Activated T-cell treated with anti-CD3 and anti-CD28 coated beads, Interleukin-2, amount 50 U/mL, for 4 hours (primary cell): ENCODE results near the gene MED12L. TPM values are rescaled to one million over a fixed set of nuclear protein-coding genes. Genes with fewer than 3 reads are reported as not detected.

Experiments used
- ATAC-seq, 2 donors: fragments of 200-7000 bp; cut with Tn5 transposase; one replicate each; pipeline ENCODE4 v1.10.0; 2021
- DNase-seq: peaks from one replicate; pipeline ENCODE4 v3.0.0-alpha.2; 2020
- H3K27me3 Mint-ChIP-seq: one replicate; pipeline ENCODE4 v1.8.0; 2021; ENCODE audit warnings: low read depth, mixed read lengths
- H3K36me3 Mint-ChIP-seq: one replicate; pipeline ENCODE4 v1.8.0; 2022; ENCODE audit warnings: mixed read lengths; ENCODE audit not compliant: insufficient read depth
- H3K4me1 Mint-ChIP-seq: one replicate; pipeline ENCODE4 v1.8.0; 2021; ENCODE audit warnings: low read depth, mixed read lengths
- H3K4me3 Mint-ChIP-seq: one replicate; pipeline ENCODE4 v1.8.0; 2021; ENCODE audit warnings: mild to moderate bottlenecking, moderate library complexity, mixed read lengths
- H3K9me3 Mint-ChIP-seq: one replicate; pipeline ENCODE4 v1.8.0; 2021; ENCODE audit warnings: mixed read lengths
- total RNA-seq, 3 donors: library from RNA; stranded (reverse); gene quantifications; one replicate each; pipeline ENCODE4 v1.2.1, GENCODE V29; 2021

The MED12L gene
- total RNA-seq, 3 donors from 2014 or later, result 1.1 to 3.3 (median 1.9) TPM

DNA sequence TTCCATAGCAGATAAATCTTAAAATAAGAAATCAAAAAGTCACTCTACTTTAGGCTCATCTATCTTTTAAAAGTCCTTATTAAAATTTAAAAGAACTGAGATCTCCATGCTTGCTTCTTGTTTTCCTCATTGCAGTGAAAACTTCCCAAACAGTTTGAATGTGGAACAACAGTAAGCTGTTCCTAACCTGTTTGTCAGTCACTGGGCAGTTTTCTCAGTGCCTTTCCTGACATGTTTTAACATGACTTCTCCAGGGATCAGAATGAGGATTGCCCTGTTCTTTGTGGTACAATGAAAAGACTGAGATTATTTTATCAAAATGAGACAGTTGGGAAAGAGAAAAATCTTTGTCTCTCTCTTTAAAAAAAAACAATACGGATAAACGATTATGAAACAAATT lies 230.4 kb downstream of the MED12L start:
- H3K36me3 Mint-ChIP-seq, result no peaks in the 10 kb centered on the region
- H3K4me1 Mint-ChIP-seq, result peaks cover 17% of the 10 kb centered on the region
- no peak for DNase-seq
- ATAC-seq, result no peak
- H3K4me3 Mint-ChIP-seq, result peak overlapping the region; percentile 36
- peaks cover 5% of the 10 kb centered on the region for H3K27me3 Mint-ChIP-seq
- H3K9me3 Mint-ChIP-seq, result no peaks in the 10 kb centered on the region

DNA sequence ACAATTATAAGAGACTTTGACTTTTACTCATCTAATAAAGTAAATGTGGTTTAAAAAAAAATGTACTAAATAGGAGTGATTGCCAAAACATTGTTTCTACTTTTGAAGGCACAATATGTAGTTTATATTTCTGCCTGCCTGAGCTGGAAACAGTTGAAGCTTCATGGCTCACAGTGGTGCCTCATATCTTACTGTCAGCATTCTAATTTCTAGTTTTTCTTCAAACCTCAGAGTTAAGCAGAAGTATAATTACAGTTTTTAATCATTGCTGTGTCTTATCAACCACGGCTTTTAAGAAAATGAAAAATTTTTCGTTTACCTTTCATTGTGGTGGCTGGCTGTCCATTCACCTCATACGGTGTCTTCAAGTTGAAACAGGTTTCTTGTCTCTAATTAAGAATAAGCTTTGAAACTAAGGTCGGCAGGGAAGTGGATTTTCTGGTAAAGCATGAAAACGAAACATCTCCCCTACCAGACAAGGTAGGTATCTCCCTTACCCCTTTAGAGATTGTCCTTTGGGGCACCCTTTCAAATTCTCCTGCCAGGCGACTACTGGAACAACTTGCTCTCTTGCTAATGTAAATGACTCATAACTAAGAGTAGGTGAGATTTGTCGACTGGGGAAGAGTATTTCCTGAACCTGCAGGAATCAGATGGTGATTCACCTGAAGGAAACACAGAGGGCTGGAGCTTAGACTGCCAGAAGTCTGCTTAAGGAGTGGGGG lies 231.0 kb downstream of the MED12L start, which contains the start of gene GPR87:
GPR87 (minus strand) TSS at position 554 of the 725 bp plus-strand sequence. CDS start 16,720 bp downstream, outside the sequence.
- H3K9me3 Mint-ChIP-seq, result no peaks in the 10 kb centered on the region
- peak within 1 kb of the TSS; percentile 47 for H3K4me3 Mint-ChIP-seq
- H3K27me3 Mint-ChIP-seq, result peaks cover 5% of the 10 kb centered on the region
- DNase-seq (no peak), ATAC-seq (peak; percentile 78 to 82)
- H3K36me3 Mint-ChIP-seq, result no peaks in the 10 kb centered on the region
- H3K4me1 Mint-ChIP-seq, result peaks cover 17% of the 10 kb centered on the region

DNA sequence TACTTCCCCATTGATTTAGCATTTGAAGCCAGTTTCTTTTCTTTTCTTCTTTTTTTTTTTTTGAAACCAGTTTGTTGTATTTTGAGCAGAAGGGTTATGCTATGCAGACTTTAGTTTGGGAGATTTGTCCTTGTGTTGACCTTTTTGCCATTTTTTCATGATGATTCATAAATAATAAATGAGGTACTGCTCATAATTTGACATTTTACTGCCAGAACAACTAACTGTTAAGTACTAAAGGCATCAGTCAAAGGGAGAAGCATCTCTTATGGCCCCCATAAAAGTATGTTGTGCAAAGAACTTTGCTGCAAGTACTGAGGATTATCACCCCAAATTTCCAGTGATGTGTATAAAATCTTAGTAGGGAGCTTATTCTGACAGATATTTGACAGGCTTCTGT lies 232.8 kb downstream of the MED12L start:
- H3K4me1 Mint-ChIP-seq, result peaks cover 19% of the 10 kb centered on the region

DNA sequence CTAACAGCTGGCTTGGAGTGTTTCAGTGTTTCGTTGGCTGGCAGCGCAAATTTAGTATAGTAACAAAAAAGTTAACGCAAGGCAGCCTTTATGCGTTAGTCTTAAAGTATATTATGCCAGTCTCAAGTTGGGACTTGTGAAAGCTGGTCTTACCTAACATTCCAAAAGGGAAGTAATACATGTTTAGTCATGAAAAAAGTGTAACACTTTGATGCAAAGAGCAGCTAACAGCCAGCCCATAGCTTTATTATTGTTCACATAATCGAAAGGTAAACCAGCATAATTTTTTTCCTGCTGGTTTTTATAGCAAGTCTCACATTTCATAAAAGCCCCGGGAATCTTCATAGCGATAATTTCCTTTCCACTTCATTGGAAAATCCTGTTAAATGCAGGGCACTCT lies 233.5 kb downstream of the MED12L start:
- Mint-ChIP-seq H3K27me3 (peaks cover 5% of the 10 kb centered on the region), H3K36me3 (no peaks in the 10 kb centered on the region), H3K4me1 (peaks cover 19% of the 10 kb centered on the region), H3K4me3 (no peak overlapping the region), H3K9me3 (no peaks in the 10 kb centered on the region)
- ATAC-seq, result no peak
- DNase-seq, result no peak

More for the DNA sequence above, 232.8 kb downstream of the MED12L start:
- H3K4me3 Mint-ChIP-seq, result no peak overlapping the region
- ATAC-seq, result no peak
- no peaks in the 10 kb centered on the region for H3K36me3 Mint-ChIP-seq
- DNase-seq, result no peak
- no peaks in the 10 kb centered on the region for H3K9me3 Mint-ChIP-seq
- peaks cover 5% of the 10 kb centered on the region for H3K27me3 Mint-ChIP-seq

DNA sequence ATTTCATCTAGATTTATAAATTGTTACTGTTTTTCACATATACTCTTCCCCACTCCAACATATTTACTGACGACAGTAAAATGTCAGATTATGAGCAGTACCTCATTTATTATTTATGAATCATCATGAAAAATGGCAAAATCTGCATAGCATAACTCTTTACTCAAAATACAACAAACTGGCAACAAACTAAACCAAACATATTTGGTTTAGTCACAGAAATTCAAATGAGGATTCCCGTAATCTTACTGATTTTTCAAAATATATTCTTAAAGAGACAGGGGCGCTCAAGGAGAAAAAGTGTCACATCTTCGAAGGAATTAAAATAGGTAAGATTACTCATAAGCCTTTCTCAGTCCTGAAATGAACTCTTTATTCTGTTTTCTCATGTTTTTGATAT lies 234.2 kb downstream of the MED12L start:
- ATAC-seq (peak in 1 of 2 donors; percentile 15), DNase-seq (no peak)
- Mint-ChIP-seq H3K4me3 (no peak overlapping the region), H3K9me3 (no peaks in the 10 kb centered on the region), H3K36me3 (no peaks in the 10 kb centered on the region), H3K27me3 (peaks cover 5% of the 10 kb centered on the region), H3K4me1 (peaks cover 19% of the 10 kb centered on the region)

DNA sequence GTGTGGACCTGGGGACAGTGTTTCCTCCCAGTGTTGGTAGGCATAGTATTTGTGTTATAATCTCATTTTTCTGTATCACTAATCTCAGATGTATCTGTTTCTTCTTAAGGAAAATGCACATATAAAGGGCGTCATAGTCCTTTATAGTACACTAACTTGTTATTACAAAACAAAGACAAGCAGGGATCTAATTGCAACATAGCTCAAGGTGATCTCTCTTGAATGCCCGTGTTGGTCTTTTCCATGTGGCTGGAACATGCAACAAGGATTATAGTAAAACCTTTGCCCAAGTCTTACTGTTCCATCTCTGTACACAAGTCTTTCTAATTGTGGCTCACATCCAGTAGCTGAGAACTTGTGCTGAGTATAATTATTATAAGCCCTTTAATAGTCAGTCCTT lies 234.7 kb downstream of the MED12L start:
- ATAC-seq (no peak), DNase-seq (no peak)
- Mint-ChIP-seq H3K27me3 (peaks cover 2% of the 10 kb centered on the region), H3K36me3 (no peaks in the 10 kb centered on the region), H3K9me3 (no peaks in the 10 kb centered on the region), H3K4me1 (peaks cover 17% of the 10 kb centered on the region), H3K4me3 (no peak overlapping the region)

DNA sequence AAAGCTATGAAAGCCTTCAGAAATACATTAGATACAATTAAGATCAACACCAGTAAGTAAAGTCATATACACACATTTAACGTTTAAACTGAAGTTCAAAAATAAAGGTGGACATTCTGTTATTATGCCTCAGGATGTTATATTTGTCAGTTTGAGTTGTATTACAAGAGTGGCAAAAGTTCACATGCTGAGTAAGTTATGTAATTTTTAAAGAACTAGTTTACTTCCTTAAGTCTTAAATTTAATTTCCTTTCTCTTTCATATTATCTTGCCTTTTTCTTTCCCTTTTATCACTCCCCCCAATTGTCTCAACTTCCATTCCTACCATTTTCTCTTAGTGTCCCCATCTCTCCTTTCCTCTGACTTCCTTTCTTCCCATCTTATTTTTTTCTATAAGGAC lies 236.1 kb downstream of the MED12L start:
- ATAC-seq, result no peak

DNA sequence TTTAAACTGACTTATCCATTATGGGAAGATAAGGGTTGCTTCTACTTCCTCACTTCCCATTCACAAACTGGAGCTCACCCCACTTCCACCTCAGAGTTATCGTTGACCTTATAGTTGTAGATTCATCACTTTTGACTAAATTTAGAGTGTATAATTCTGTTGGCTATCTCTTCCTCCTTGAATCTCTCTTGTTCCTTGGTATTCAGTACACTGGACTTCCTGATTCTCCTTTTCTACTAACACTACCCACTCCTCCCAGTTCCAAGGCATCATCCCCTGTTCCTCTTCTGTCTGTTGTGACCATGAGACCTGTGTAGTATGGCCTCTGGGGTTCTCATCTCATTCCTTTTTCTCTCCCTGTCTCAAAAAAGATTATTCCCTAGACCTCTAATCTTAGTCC lies 237.0 kb downstream of the MED12L start:
- DNase-seq (no peak), ATAC-seq (no peak)
- H3K27me3 Mint-ChIP-seq, result peaks cover 5% of the 10 kb centered on the region

More for the DNA sequence above, 236.1 kb downstream of the MED12L start:
- no peaks in the 10 kb centered on the region for H3K36me3 Mint-ChIP-seq
- DNase-seq, result no peak
- H3K9me3 Mint-ChIP-seq, result no peaks in the 10 kb centered on the region
- H3K27me3 Mint-ChIP-seq, result peaks cover 3% of the 10 kb centered on the region
- H3K4me1 Mint-ChIP-seq, result peaks cover 8% of the 10 kb centered on the region
- no peak overlapping the region for H3K4me3 Mint-ChIP-seq

DNA sequence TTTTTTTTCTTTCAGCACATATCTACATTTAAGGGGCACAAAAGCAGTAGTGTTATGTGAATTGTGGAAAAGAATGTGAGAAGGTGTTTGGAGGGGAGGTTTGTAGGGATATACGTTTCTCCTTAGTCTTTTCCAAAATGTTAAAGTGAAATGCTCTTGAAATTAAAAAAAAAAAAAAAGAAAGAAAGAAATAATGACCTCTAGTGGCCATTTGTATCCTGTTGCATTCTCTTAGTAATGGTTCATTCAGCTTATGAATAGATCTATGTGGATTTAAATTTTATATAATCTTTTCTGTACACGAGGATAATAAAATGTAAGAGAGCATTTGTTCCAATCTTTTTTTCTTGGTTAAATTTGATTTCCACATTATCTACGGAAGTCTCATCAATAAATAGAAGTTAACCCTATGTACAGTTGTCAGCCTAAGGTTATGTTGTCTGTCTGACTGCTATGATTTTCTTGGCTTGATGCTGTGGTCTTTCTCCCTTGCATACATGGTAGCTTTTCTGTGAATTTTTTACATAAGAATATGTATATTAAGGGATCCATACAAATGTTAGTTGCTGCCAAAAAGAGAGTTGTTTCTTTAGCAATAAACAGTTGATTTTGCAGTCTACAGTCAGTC lies 242.2 kb downstream of the MED12L start:
- no peaks in the 10 kb centered on the region for H3K36me3 Mint-ChIP-seq
- DNase-seq (no peak), ATAC-seq (no peak)

More for the DNA sequence above, 237.0 kb downstream of the MED12L start:
- H3K9me3 Mint-ChIP-seq, result no peaks in the 10 kb centered on the region
- peaks cover 5% of the 10 kb centered on the region for H3K4me1 Mint-ChIP-seq
- no peaks in the 10 kb centered on the region for H3K36me3 Mint-ChIP-seq
- no peak overlapping the region for H3K4me3 Mint-ChIP-seq

DNA sequence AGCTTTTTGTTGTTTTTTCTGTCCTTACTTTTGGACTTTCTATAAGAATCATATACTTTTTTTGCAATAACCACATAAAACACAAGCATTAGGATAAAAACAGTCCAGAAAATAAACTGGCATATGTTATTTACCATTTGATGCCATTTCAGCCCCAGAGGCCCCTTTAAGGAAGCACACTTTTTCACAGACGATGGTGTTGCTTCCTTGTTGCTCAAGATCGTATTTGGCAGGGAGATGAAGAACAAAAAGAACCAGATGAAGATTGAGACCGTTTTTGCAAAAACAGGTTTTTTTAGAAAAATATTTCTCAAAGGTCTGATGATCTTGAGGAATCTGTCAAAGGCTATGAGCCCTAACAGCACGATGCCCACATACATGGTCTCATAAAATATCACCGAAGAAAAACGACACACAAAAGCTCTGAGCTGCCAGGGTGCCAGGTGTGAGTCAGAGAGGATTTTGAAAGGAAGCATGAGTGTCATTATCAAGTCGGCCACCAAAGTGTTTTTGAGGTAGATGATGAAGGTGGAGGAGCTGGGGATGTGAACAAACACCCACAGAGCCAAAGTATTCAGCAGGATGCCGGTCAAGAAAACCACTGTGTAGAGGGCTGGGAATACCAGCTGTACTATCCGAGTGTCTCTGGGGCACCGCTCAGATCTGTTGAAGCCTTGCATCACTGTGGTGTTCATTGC lies 243.0 kb downstream of the MED12L start:
- ATAC-seq, result peak; percentile 71 to 93

More for the DNA sequence above, 242.2 kb downstream of the MED12L start:
- peaks cover 8% of the 10 kb centered on the region for H3K4me1 Mint-ChIP-seq
- no peaks in the 10 kb centered on the region for H3K9me3 Mint-ChIP-seq
- no peak overlapping the region for H3K4me3 Mint-ChIP-seq
- H3K27me3 Mint-ChIP-seq, result peaks cover 19% of the 10 kb centered on the region

DNA sequence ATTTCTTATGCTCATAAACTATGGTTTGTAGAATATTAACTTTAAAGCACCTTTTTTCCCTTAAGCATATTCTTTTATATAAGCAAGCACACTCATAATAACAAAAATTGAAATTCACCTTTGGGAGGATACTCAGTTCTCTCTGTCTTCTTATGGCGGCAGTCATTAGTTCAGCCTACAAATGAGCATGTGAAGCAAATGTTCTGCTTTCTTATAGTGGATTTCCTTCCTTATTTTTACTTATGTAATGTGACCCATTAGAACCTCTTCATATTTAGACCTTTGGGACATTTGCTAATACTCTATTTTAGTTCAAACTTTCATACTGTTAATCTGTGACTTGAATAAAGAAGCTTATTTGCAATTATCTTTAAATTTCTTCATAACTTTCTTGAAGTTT lies 243.9 kb downstream of the MED12L start, which contains the start of gene P2RY13:
P2RY13 (minus strand) TSS at position 187 of the 400 bp plus-strand sequence; CDS start at position 166, 21 bp downstream.
- peaks cover 8% of the 10 kb centered on the region for H3K4me1 Mint-ChIP-seq
- no peak for DNase-seq
- no peak within 1 kb of the TSS for H3K4me3 Mint-ChIP-seq
- no peaks in the 10 kb centered on the region for H3K36me3 Mint-ChIP-seq
- ATAC-seq, result no peak
- no peaks in the 10 kb centered on the region for H3K9me3 Mint-ChIP-seq
- peaks cover 19% of the 10 kb centered on the region for H3K27me3 Mint-ChIP-seq

More for the DNA sequence above, 243.0 kb downstream of the MED12L start:
- Mint-ChIP-seq H3K27me3 (peaks cover 19% of the 10 kb centered on the region), H3K36me3 (no peaks in the 10 kb centered on the region), H3K4me3 (no peak overlapping the region), H3K4me1 (peaks cover 8% of the 10 kb centered on the region), H3K9me3 (no peaks in the 10 kb centered on the region)
- no peak for DNase-seq

DNA sequence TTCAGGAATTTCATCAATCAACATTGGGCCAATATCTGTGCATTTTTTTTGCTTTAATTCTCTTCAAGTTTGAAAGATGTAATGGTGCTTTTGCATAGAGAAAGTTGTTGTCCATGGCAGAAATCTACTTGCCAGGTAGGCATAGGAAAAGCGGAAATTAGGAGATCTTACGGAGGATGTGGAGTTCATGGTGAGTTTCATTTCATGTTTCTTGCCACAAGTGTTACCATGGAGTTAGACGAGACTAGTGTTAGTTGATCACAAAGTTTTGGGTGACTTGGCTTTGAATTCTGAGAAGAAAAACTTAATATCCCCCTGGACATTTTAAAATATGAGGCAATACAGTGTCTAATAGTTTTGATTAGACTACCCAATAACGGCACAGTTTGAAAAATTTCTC lies 244.9 kb downstream of the MED12L start:
- no peaks in the 10 kb centered on the region for H3K9me3 Mint-ChIP-seq
- DNase-seq (no peak), ATAC-seq (no peak)
- peaks cover 8% of the 10 kb centered on the region for H3K4me1 Mint-ChIP-seq
- peaks cover 2% of the 10 kb centered on the region for H3K36me3 Mint-ChIP-seq
- peaks cover 22% of the 10 kb centered on the region for H3K27me3 Mint-ChIP-seq
- no peak overlapping the region for H3K4me3 Mint-ChIP-seq

DNA sequence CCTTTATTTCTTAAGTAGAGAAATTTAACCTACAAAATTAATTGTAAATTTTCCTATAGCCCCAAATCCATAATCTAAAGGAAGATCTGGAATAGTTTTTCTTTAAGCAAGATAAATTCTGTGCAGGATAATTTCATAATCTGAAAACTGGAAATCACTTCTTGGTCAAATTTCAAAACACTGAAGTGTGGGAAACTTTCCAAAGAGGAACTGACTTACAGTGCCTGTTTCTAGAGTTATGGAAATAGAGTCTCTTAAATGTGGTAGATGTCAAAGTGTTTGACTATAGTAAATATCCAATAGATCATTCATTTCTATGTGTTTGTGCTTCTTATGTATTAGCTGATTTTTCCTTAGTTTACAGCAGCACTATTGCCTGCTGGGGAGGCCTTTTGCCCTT lies 245.4 kb downstream of the MED12L start:
- Mint-ChIP-seq H3K36me3 (peaks cover 2% of the 10 kb centered on the region), H3K27me3 (peaks cover 22% of the 10 kb centered on the region), H3K9me3 (no peaks in the 10 kb centered on the region), H3K4me3 (no peak overlapping the region), H3K4me1 (peaks cover 8% of the 10 kb centered on the region)
- DNase-seq, result no peak
- no peak for ATAC-seq

DNA sequence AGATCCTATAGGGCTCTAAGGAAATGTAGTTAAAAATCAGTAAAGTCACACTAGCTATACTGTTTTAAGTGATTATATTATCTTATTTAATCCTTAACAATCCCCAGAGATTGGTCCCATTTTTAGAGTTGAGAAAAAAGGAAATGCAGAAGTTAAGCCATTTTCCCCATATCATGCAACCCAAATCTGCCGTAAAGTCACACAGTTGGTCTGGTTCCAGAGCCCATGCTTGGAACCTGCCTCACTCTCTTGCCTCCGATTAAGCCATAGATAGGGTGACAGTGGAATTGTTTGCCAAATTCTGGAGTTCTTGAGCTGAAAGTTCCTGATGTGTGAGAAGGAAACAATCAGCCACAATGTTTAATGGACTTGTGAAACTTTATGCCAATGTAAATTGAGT lies 246.2 kb downstream of the MED12L start:
- H3K4me3 Mint-ChIP-seq, result no peak overlapping the region
- H3K4me1 Mint-ChIP-seq, result peaks cover 8% of the 10 kb centered on the region
- DNase-seq (no peak), ATAC-seq (no peak)
- no peaks in the 10 kb centered on the region for H3K9me3 Mint-ChIP-seq
- H3K36me3 Mint-ChIP-seq, result peaks cover 2% of the 10 kb centered on the region
- H3K27me3 Mint-ChIP-seq, result peaks cover 20% of the 10 kb centered on the region
